CD4-positive, alpha-beta T cell treated with Interleukin-17A for 4 hours (primary cell): ENCODE measurements around the gene CTNNA2.

Experiments used
- DNase-seq: peaks from one replicate; pipeline ENCODE4 v3.0.0-alpha.2; 2020; ENCODE audit warnings: mixed read lengths

Gene CTNNA2

GRCh38 chr2:79936715-79937114 is 423.9 kb downstream of the CTNNA2 start:
- no peak for DNase-seq

DNA sequence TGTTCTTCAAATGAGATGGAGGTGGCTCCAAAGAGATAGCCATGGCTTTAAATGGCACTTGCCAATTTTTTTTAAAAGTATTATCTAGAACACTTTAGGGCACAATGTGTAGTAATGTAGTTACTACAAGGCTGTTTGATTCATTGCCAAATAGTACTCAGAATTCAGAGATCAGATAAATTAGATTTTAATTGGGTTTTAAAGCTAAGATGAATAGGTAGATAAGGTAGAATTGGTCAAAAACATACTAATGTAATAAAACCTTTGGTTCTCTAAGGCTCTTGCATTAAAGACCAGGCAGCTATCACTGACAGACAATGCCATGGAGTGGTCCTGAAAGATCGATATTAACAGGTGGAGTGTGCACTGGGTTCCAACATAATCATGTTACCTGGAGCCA is 425.8 kb downstream of the CTNNA2 start:
- no peak for DNase-seq

GRCh38 chr2:79940364-79940763 is 427.5 kb downstream of the CTNNA2 start:
- no peak for DNase-seq

GRCh38 chr2:79941179-79941578 is 428.3 kb downstream of the CTNNA2 start:
- no peak for DNase-seq

GRCh38 chr2:79944205-79944604 is 431.4 kb downstream of the CTNNA2 start:
- DNase-seq: no peak

GRCh38 chr2:79945653-79946445 is 433.0 kb downstream of the CTNNA2 start:
- DNase-seq: no peak

DNA sequence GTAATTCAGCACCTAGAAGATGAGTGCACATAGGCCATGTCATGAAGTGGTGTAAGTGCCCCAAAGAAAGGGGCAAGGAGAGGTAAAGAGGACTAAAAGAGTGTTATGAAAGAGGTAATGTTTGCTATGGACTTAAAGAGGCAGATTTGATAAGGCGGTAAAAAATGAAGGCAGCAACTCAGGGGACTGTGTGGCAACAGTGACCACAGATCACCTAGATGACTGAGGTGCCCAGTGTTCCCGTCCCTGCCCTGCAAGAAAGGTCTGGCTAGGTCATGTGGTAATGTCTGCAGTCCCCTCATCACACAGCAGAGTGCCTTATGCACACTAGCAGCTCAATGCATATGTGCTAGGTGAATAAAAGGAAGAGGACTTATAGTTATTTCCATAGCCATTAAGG is 434.9 kb downstream of the CTNNA2 start:
- DNase-seq: no peak

- DNase-seq: no peak
Measured at GRCh38 chr2:79950526-79950925, 437.7 kb downstream of the CTNNA2 start.

DNA sequence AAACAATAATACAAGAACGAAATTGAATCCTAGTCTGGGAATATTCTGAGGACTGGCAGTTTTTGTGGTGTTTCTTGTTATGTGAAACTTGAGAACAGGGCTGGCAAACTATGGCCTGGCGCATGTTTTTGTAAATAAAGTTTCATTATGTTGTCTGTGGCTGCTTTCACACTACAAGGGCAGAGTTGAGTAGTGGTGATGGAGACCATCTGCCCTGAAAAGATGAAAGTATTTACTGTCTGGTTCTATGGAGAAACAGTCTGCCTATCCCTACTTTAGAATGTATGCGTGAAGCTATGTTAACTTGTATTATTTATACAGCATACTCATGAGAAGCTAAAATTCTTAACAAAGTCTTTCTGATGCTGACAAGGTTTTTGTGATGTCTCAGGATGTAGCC is 439.8 kb downstream of the CTNNA2 start:
- no peak for DNase-seq

DNA sequence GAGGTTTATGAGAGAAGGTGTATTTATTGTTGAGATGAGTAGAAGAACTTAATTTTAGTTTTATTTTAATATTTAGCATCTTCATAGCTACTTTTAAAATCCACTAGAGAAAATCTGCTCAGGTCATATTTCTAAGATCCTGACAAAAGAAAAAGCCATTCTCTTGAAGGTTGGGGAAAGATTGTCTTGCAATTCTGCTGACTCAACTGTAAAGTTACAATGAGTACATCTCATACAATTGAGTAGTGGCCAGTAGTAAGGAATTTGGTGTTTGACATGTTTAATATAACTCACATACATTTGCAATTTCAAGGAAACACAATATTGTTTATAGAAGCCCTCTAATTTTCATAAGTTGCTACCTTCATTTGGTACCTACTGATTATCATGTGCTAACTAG is 447.2 kb downstream of the CTNNA2 start:
- no peak for DNase-seq

GRCh38 chr2:79960519-79960918 is 447.7 kb downstream of the CTNNA2 start:
- no peak for DNase-seq

- DNase-seq: no peak
Measured at GRCh38 chr2:79964966-79965365, 452.1 kb downstream of the CTNNA2 start.

DNA sequence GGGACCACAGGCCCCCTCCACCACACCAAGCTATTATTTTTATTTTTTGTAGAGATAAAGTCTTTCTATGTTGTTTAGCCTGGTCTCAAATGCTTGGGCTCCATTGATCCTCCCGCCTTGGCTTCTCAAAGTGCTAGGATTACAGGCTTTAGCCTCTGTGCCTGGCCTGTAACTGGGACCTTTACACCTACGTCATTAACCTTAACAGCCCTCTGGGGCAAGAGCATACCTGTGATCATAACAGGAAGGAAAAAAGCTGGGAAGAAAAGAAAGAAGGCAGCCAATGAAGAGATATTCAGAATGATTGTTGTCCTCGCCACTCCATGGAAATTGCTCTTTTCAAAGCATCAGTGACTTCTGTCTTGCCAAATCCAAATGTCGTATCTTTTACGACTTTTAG is 453.5 kb downstream of the CTNNA2 start:
- DNase-seq: no peak

- no peak for DNase-seq
Measured at GRCh38 chr2:79966882-79967281, 454.0 kb downstream of the CTNNA2 start.

- DNase-seq: no peak
Measured at GRCh38 chr2:79971807-79972206, 459.0 kb downstream of the CTNNA2 start.

- DNase-seq: no peak
Measured at GRCh38 chr2:79972661-79973060, 459.8 kb downstream of the CTNNA2 start.

DNA sequence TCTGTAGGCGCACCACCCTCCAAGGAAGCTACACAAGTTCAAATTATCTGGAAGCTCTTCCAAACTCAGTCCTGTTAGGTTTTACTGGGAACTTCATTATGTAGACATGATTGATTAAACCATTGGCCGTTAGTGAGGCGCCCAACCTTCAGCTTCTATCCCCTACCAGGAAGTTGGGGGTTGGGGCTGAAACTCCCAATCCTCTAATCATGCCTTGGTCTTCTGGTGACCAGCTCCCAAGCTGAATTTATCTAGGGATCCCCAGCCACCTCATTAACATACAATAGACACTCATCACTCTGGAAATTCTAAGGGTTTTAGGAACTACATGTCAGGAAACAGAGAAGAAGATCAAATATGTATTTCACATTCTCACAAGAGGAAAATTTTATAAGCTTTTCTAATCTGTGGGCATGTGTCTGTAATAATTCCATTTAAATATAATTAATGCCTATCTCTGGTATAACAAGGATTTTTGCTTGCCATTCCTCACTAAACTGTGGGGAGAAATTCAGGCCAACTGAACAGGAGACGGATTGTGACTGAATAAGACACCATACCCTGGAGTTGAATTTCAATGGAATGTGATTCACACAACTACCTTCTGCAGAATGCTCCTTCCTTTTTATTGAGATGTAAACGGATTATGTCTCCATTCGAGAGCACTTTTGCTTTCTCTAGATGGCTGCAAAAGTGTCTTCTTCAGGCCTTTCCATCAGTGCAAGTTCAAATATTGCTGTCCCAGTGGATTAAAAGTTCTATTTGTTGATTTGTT is 463.1 kb downstream of the CTNNA2 start:
- no peak for DNase-seq

- DNase-seq: no peak
Measured at GRCh38 chr2:79977792-79978191, 464.9 kb downstream of the CTNNA2 start.

DNA sequence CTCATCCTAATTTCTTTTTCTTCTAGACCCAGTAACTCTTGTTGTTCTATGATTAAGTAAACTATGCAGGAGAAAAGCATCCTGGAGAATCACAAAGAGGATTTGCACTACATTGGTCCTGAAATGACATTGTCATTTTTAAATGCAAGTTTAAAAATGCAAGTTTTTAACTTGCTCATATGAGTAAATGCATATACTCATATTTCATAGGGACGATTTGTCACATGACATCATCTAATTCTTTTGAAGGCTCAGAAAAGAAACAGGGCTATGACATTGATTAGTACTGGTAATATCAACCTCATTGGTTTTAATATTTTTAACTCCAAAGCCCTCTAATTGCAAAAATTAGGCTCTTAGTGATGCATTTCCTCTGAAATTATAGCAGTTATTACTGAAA is 467.3 kb downstream of the CTNNA2 start:
- no peak for DNase-seq

DNA sequence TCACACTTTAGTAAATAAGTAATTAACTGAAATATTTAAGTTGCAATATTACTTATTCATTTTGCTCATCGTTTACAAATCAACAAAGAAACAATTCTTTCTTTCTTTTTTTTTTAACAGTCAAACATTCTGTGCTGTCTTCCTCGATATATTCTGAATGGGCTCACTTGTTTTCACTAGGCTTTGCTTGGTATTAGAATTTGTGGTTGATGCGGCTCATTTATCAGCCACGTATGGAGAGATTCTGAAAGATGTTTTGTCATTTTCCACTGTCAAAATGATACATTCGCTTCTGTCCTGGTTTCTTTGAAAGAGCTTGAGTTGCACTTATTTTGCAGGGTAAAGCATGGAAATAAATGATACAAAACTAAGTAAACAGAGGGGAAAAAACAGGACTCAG is 468.0 kb downstream of the CTNNA2 start:
- no peak for DNase-seq

DNA sequence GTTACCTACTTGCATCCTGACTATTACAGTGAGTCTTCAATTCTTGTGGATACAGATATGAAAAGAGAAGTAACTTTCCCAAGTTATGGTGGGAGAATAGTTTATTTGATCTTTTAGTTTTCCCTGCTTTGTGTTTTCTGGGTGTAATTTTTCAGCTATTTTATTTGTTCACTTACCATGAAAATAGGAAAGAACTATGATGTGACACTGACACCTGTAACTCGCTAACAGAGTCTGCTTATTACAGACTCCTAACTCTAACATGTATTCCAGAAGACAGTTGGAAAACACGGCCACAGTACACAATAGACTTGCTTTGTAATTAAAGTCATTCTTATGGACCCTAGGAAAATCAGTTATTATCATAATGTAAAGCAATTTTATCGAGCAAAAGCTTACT is 468.5 kb downstream of the CTNNA2 start:
- DNase-seq: no peak

GRCh38 chr2:79982445-79982844 is 469.6 kb downstream of the CTNNA2 start:
- DNase-seq: no peak

DNA sequence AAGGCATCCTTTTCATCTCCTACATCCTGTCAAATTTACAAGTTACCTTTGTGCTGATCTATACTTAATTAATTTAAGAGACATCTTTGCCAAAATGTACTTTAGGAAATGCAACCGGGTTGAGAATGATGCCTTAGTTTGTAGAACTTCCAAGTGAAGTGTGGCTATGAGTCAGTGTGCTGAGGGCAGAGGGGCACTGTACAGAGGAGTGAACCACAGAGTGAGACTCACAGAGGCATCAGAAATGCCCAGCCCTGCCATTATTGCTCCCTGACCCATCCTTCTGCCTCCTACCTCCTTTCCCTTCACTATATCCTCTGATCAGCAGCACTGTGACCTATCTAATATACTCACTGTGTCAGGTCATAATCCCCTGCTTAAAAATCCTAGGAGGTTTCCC is 471.6 kb downstream of the CTNNA2 start:
- DNase-seq: no peak

GRCh38 chr2:79985145-79985544 is 472.3 kb downstream of the CTNNA2 start:
- no peak for DNase-seq
